Measurements from ENCODE around the gene LCOR.
"Not testable (repeated sequence)": the region's sequence is repeated elsewhere in the genome, so short reads cannot be mapped to it uniquely, and the experiment has no call there.

Gene LCOR

DNA sequence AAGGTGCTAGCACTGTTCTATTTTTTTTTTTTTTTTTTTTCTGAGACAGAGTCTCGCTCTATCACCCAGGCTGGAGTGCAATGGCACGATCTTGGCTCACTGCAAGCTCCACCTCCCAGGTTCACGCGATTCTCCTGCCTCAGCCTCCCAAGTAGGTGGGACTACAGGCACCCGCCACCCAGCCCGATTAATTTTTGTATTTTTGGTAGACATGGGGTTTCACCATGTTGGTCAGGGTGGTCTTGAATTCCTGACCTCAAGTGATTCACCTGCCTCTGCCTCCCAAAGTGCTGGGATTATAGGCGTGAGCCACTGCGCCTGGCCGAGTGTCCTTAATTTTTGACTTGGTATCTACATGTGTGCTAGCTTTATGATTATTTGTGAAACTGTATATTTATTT lies 201.7 kb downstream of the LCOR start:
- not testable (repeated sequence) for H3K4me3 ChIP-seq (ENCODE audit: low read depth in 1 of 5, low read length in 5 of 5); H3K9me3 ChIP-seq (ENCODE audit: control insufficient read depth in 5 of 5, low read length in 5 of 5); H3K27ac ChIP-seq (ENCODE audit: low read depth, low read length); H3K36me3 ChIP-seq (ENCODE audit: control insufficient read depth in 5 of 5, insufficient read depth in 5 of 5, low read length in 5 of 5); H3K9ac ChIP-seq (ENCODE audit: low read length in 5 of 5)
- Histone ChIP-seq H3K4me1 (ENCODE audit: control insufficient read depth in 5 of 5, insufficient read depth in 5 of 5, low read length in 5 of 5) (peaks cover 4 to 12% (median 12%) of the 10 kb centered on the region in 5 donors), H3K27me3 (ENCODE audit: control insufficient read depth in 5 of 5, insufficient read depth in 4 of 5, low read length in 5 of 5) (peaks cover 0 to 10% (median 3%) of the 10 kb centered on the region in 5 donors)

DNA sequence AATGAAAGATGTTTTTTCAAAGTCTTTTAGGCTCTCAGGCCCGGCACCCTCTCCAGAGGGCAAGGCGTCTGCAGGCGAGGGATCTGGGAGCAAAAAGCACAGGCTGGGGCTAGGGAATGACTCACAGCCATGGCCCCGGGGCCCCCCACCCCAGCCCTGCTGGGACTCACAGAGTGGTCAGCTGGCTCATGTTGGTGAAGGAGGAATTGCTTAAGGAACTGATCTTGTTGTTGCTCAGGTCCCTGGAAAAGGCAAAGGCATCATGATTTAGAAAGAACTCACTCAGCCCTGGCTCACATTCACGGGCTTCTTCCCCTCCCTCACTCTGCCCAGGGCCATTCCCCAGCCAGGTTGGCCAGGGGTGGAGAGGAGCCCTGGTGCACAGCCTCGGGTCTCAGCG lies 202.2 kb downstream of the LCOR start:
- H3K4me3 ChIP-seq (ENCODE audit: low read depth in 1 of 5, low read length in 5 of 5), result no peak overlapping the region
- peaks cover 4 to 12% (median 12%) of the 10 kb centered on the region in 5 donors for H3K4me1 ChIP-seq (ENCODE audit: control insufficient read depth in 5 of 5, insufficient read depth in 5 of 5, low read length in 5 of 5)
- H3K27me3 ChIP-seq (ENCODE audit: control insufficient read depth in 5 of 5, insufficient read depth in 4 of 5, low read length in 5 of 5), result peaks cover 0 to 10% (median 3%) of the 10 kb centered on the region in 5 donors
- no peaks in the 10 kb centered on the region for H3K36me3 ChIP-seq (ENCODE audit: control insufficient read depth in 5 of 5, insufficient read depth in 5 of 5, low read length in 5 of 5)
- no peak overlapping the region for H3K27ac ChIP-seq (ENCODE audit: low read depth, low read length)
- H3K9me3 ChIP-seq (ENCODE audit: control insufficient read depth in 5 of 5, low read length in 5 of 5), result no peaks in the 10 kb centered on the region
- H3K9ac ChIP-seq (ENCODE audit: low read length in 5 of 5), result no peak overlapping the region

- H3K27me3 ChIP-seq (ENCODE audit: control insufficient read depth in 5 of 5, insufficient read depth in 4 of 5, low read length in 5 of 5), result peaks cover 0 to 10% (median 3%) of the 10 kb centered on the region in 5 donors
- H3K4me3 ChIP-seq (ENCODE audit: low read depth in 1 of 5, low read length in 5 of 5), result no peak overlapping the region
- peaks cover 4 to 12% (median 12%) of the 10 kb centered on the region in 5 donors for H3K4me1 ChIP-seq (ENCODE audit: control insufficient read depth in 5 of 5, insufficient read depth in 5 of 5, low read length in 5 of 5)
- no peaks in the 10 kb centered on the region for H3K36me3 ChIP-seq (ENCODE audit: control insufficient read depth in 5 of 5, insufficient read depth in 5 of 5, low read length in 5 of 5)
- H3K27ac ChIP-seq (ENCODE audit: low read depth, low read length), result no peak overlapping the region
- H3K9me3 ChIP-seq (ENCODE audit: control insufficient read depth in 5 of 5, low read length in 5 of 5), result no peaks in the 10 kb centered on the region
- H3K9ac ChIP-seq (ENCODE audit: low read length in 5 of 5), result no peak overlapping the region
Measured at GRCh38 chr10:97034958-97035769, 203.1 kb downstream of the LCOR start.

GRCh38 chr10:97037365-97038361 lies 205.6 kb downstream of the LCOR start:
- Histone ChIP-seq H3K4me1 (ENCODE audit: control insufficient read depth in 5 of 5, insufficient read depth in 5 of 5, low read length in 5 of 5) (peaks cover 4 to 12% (median 12%) of the 10 kb centered on the region in 5 donors), H3K27me3 (ENCODE audit: control insufficient read depth in 5 of 5, insufficient read depth in 4 of 5, low read length in 5 of 5) (peaks cover 0 to 3% (median 0%) of the 10 kb centered on the region in 5 donors), H3K9me3 (ENCODE audit: control insufficient read depth in 5 of 5, low read length in 5 of 5) (no peaks in the 10 kb centered on the region), H3K4me3 (ENCODE audit: low read depth in 1 of 5, low read length in 5 of 5) (peak overlapping the region; percentile 65 to 83 (median 76)), H3K36me3 (ENCODE audit: control insufficient read depth in 5 of 5, insufficient read depth in 5 of 5, low read length in 5 of 5) (no peaks in the 10 kb centered on the region), H3K27ac (ENCODE audit: low read depth, low read length) (no peak overlapping the region), H3K9ac (ENCODE audit: low read length in 5 of 5) (peak overlapping the region in 4 of 5 donors; percentile 50 to 70 (median 64))

- Histone ChIP-seq H3K9ac (ENCODE audit: low read length in 5 of 5) (no peak overlapping the region), H3K27ac (ENCODE audit: low read depth, low read length) (no peak overlapping the region), H3K4me1 (ENCODE audit: control insufficient read depth in 5 of 5, insufficient read depth in 5 of 5, low read length in 5 of 5) (peaks cover 4 to 12% (median 12%) of the 10 kb centered on the region in 5 donors), H3K9me3 (ENCODE audit: control insufficient read depth in 5 of 5, low read length in 5 of 5) (no peaks in the 10 kb centered on the region), H3K27me3 (ENCODE audit: control insufficient read depth in 5 of 5, insufficient read depth in 4 of 5, low read length in 5 of 5) (peaks cover 0 to 3% (median 0%) of the 10 kb centered on the region in 5 donors), H3K4me3 (ENCODE audit: low read depth in 1 of 5, low read length in 5 of 5) (no peak overlapping the region), H3K36me3 (ENCODE audit: control insufficient read depth in 5 of 5, insufficient read depth in 5 of 5, low read length in 5 of 5) (no peaks in the 10 kb centered on the region)
Measured at GRCh38 chr10:97038688-97039087, 206.6 kb downstream of the LCOR start.

GRCh38 chr10:97039538-97040247 lies 207.6 kb downstream of the LCOR start:
- peaks cover 0 to under 1% (median 0%) of the 10 kb centered on the region in 5 donors for H3K9me3 ChIP-seq (ENCODE audit: control insufficient read depth in 5 of 5, low read length in 5 of 5)
- H3K4me3 ChIP-seq (ENCODE audit: low read depth in 1 of 5, low read length in 5 of 5), result no peak overlapping the region
- peaks cover 0 to 3% (median 0%) of the 10 kb centered on the region in 5 donors for H3K27me3 ChIP-seq (ENCODE audit: control insufficient read depth in 5 of 5, insufficient read depth in 4 of 5, low read length in 5 of 5)
- H3K36me3 ChIP-seq (ENCODE audit: control insufficient read depth in 5 of 5, insufficient read depth in 5 of 5, low read length in 5 of 5), result no peaks in the 10 kb centered on the region
- H3K4me1 ChIP-seq (ENCODE audit: control insufficient read depth in 5 of 5, insufficient read depth in 5 of 5, low read length in 5 of 5), result peaks cover 4 to 12% (median 12%) of the 10 kb centered on the region in 5 donors
- H3K27ac ChIP-seq (ENCODE audit: low read depth, low read length), result no peak overlapping the region
- no peak overlapping the region for H3K9ac ChIP-seq (ENCODE audit: low read length in 5 of 5)

DNA sequence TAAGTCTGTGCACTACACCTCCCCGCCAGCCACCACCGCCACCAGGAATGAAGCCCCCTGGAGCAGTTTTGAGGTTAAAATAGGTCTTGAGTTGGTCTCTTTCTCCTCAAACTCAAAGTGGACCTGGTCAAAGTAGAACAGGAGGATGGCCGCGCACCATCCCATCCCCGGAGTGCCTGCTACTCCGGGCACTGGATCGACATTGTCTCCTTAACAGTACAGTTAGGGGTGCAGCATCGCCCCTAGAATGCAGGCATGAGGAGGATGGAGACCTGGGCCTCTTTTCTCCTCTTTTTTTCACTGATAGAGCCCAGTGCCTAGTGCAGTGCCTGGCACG lies 208.1 kb downstream of the LCOR start:
- Histone ChIP-seq H3K36me3 (ENCODE audit: control insufficient read depth in 5 of 5, insufficient read depth in 5 of 5, low read length in 5 of 5) (no peaks in the 10 kb centered on the region), H3K4me3 (ENCODE audit: low read depth in 1 of 5, low read length in 5 of 5) (no peak overlapping the region), H3K9ac (ENCODE audit: low read length in 5 of 5) (no peak overlapping the region), H3K9me3 (ENCODE audit: control insufficient read depth in 5 of 5, low read length in 5 of 5) (peaks cover 0 to 4% (median 0%) of the 10 kb centered on the region in 5 donors), H3K27me3 (ENCODE audit: control insufficient read depth in 5 of 5, insufficient read depth in 4 of 5, low read length in 5 of 5) (peaks cover 0 to 2% (median 0%) of the 10 kb centered on the region in 5 donors), H3K27ac (ENCODE audit: low read depth, low read length) (no peak overlapping the region), H3K4me1 (ENCODE audit: control insufficient read depth in 5 of 5, insufficient read depth in 5 of 5, low read length in 5 of 5) (peaks cover 4 to 12% (median 12%) of the 10 kb centered on the region in 5 donors)

- Histone ChIP-seq H3K9me3 (ENCODE audit: control insufficient read depth in 5 of 5, low read length in 5 of 5) (peaks cover 0 to 4% (median 0%) of the 10 kb centered on the region in 5 donors), H3K36me3 (ENCODE audit: control insufficient read depth in 5 of 5, insufficient read depth in 5 of 5, low read length in 5 of 5) (no peaks in the 10 kb centered on the region), H3K27ac (ENCODE audit: low read depth, low read length) (no peak overlapping the region), H3K27me3 (ENCODE audit: control insufficient read depth in 5 of 5, insufficient read depth in 4 of 5, low read length in 5 of 5) (no peaks in the 10 kb centered on the region), H3K9ac (ENCODE audit: low read length in 5 of 5) (no peak overlapping the region), H3K4me3 (ENCODE audit: low read depth in 1 of 5, low read length in 5 of 5) (no peak overlapping the region), H3K4me1 (ENCODE audit: control insufficient read depth in 5 of 5, insufficient read depth in 5 of 5, low read length in 5 of 5) (peaks cover 4 to 12% (median 12%) of the 10 kb centered on the region in 5 donors)
Measured at GRCh38 chr10:97040706-97041105, 208.6 kb downstream of the LCOR start.

DNA sequence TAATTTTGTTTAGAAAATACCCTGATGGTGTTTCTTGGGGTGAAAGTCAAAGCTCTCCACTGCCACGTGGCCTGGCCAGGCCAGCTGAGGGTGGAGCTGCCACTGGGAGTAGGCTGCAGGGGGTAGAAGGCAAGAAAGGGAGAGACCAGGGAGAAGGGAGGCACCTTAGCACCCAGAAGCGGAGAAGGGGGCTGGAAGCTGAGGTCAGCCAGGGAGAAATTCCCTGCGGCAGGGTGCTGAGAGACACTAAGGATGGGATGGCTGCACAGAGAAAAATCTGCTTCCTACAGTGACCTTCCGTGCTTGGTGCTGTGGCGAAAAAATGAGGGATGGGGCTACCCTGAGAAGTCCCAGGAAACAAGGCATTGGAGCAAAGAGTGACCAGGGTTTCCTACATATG lies 210.0 kb downstream of the LCOR start:
- Histone ChIP-seq H3K4me3 (ENCODE audit: low read depth in 1 of 5, low read length in 5 of 5) (no peak overlapping the region), H3K9ac (ENCODE audit: low read length in 5 of 5) (no peak overlapping the region), H3K9me3 (ENCODE audit: control insufficient read depth in 5 of 5, low read length in 5 of 5) (peaks cover 0 to 4% (median 0%) of the 10 kb centered on the region in 5 donors), H3K27me3 (ENCODE audit: control insufficient read depth in 5 of 5, insufficient read depth in 4 of 5, low read length in 5 of 5) (peaks cover 0 to 2% (median 0%) of the 10 kb centered on the region in 5 donors), H3K27ac (ENCODE audit: low read depth, low read length) (no peak overlapping the region), H3K36me3 (ENCODE audit: control insufficient read depth in 5 of 5, insufficient read depth in 5 of 5, low read length in 5 of 5) (no peaks in the 10 kb centered on the region), H3K4me1 (ENCODE audit: control insufficient read depth in 5 of 5, insufficient read depth in 5 of 5, low read length in 5 of 5) (peaks cover 4 to 12% (median 12%) of the 10 kb centered on the region in 5 donors)

All from subcutaneous abdominal adipose tissue (tissue), 5 donors.